ENCODE results near the gene CPNE6. TPM values are rescaled to one million over a fixed set of nuclear protein-coding genes. Genes with fewer than 3 reads are reported as not detected.
A peak's percentile ranks its signal among the peaks of the same experiment; 100 is the strongest.
"Not testable (repeated sequence)": the region's sequence is repeated elsewhere in the genome, so short reads cannot be mapped to it uniquely, and the experiment has no call there.

The CPNE6 gene
- polyA plus RNA-seq, 1 of the 3 experiments (the other 2 are of a cell fraction), result not detected

GRCh38 chr14:24042746-24043145, 28.6 kb upstream of the CPNE6 start (continued):
- no peak for TF ChIP-seq IRF3 (IDR thresholded peaks at IDR 0.05; ENCODE audit: low read depth, low read length)

- H3K4me2 ChIP-seq; H4K20me1 ChIP-seq (ENCODE audit: insufficient read depth); H3K9ac ChIP-seq; H3K4me3 ChIP-seq (ENCODE audit: low read depth in 2 of 2, low read length in 1 of 2); H3K9me3 ChIP-seq; DNase-seq; H3K27ac ChIP-seq (ENCODE audit: low read depth in 2 of 2, low read length in 1 of 2); H3F3A ChIP-seq (replicated peaks; ENCODE audit: insufficient read depth); H3K36me3 ChIP-seq (replicated peaks in 1 of 2; ENCODE audit: control insufficient read depth in 1 of 2, insufficient read depth in 2 of 2, low read length in 1 of 2); H3K27me3 ChIP-seq (ENCODE audit: insufficient read depth); H3K79me2 ChIP-seq (ENCODE audit: insufficient read depth); POLR2A ChIA-PET; H3K9me2 ChIP-seq; H2AFZ ChIP-seq (ENCODE audit: low read depth): not testable (repeated sequence)
- peaks cover 0 to 18% of the 10 kb centered on the region in 2 experiments; a peak in 1 of 4 replicates for H3K4me1 ChIP-seq (ENCODE audit: control insufficient read depth in 1 of 2, insufficient read depth in 2 of 2, low read depth in 1 of 2, low read length in 1 of 2)
- CTCF ChIA-PET, result interaction anchor here (42.8 kb wide), 1 partner anchor 51 kb away, joined by 1159 read pairs; the partner anchor contains the start of gene PCK2
- WGBS (ENCODE audit: low lambda C conversion rate), result 71% methylated on average over 2 of the region's 2 CpGs
Measured at GRCh38 chr14:24049002-24049401, 22.4 kb upstream of the CPNE6 start.

- ChIA-PET POLR2A (interaction anchor here (2.1 to 3.1 kb wide), 3 partner anchors 29 to 64 kb away, joined by 11 to 22 read pairs (median 14); partner anchors contain the start of genes DCAF11, NRL and PCK2), CTCF (interaction anchor here (0.6 to 42.8 kb wide), 3 partner anchors 49 to 171 kb away, joined by 3 to 1159 read pairs (median 3); partner anchors contain the start of genes IRF9 and PCK2)
- DNase-seq; H3K4me3 ChIP-seq (ENCODE audit: low read depth in 2 of 2, low read length in 1 of 2); H2AFZ ChIP-seq (ENCODE audit: low read depth); H3K9me2 ChIP-seq; H3K79me2 ChIP-seq (ENCODE audit: insufficient read depth); H3K27ac ChIP-seq (ENCODE audit: low read depth in 2 of 2, low read length in 1 of 2); H3K36me3 ChIP-seq (replicated peaks in 1 of 2; ENCODE audit: control insufficient read depth in 1 of 2, insufficient read depth in 2 of 2, low read length in 1 of 2); H3K27me3 ChIP-seq (ENCODE audit: insufficient read depth); H3F3A ChIP-seq (replicated peaks; ENCODE audit: insufficient read depth); H3K4me2 ChIP-seq; H4K20me1 ChIP-seq (ENCODE audit: insufficient read depth); H3K9ac ChIP-seq; H3K9me3 ChIP-seq: not testable (repeated sequence)
- 79% methylated on average over 8 of the region's 8 CpGs for WGBS (ENCODE audit: low lambda C conversion rate)
- H3K4me1 ChIP-seq (ENCODE audit: control insufficient read depth in 1 of 2, insufficient read depth in 2 of 2, low read depth in 1 of 2, low read length in 1 of 2), result peaks cover 0 to 18% of the 10 kb centered on the region in 2 experiments; a peak in 1 of 4 replicates
Measured at GRCh38 chr14:24050753-24051152, 20.6 kb upstream of the CPNE6 start.

GRCh38 chr14:24051176-24051788, 20.1 kb upstream of the CPNE6 start:
- no peaks in the 10 kb centered on the region for H3K9me2 ChIP-seq
- CTCF ChIA-PET, result interaction anchor here (0.7 to 42.8 kb wide), 6 partner anchors 29 to 462 kb away, joined by 3 to 1159 read pairs (median 5); partner anchors contain the start of genes IRF9 and PCK2
- H3K4me1 ChIP-seq (ENCODE audit: control insufficient read depth in 1 of 2, insufficient read depth in 2 of 2, low read depth in 1 of 2, low read length in 1 of 2), result peaks cover 0 to 18% of the 10 kb centered on the region in 2 experiments; a peak in 1 of 4 replicates
- H3K36me3 ChIP-seq (replicated peaks in 1 of 2; ENCODE audit: control insufficient read depth in 1 of 2, insufficient read depth in 2 of 2, low read length in 1 of 2), result no peaks in the 10 kb centered on the region
- H4K20me1 ChIP-seq (ENCODE audit: insufficient read depth), result no peaks in the 10 kb centered on the region
- H3F3A ChIP-seq (replicated peaks; ENCODE audit: insufficient read depth), result no peaks in the 10 kb centered on the region
- POLR2A ChIA-PET, result interaction anchor here (0.5 to 3.1 kb wide), 11 partner anchors 22 to 549 kb away, joined by 3 to 22 read pairs (median 6); partner anchors contain the start of genes DCAF11, EMC9, NRL and PCK2
- H3K79me2 ChIP-seq (ENCODE audit: insufficient read depth), result no peaks in the 10 kb centered on the region
- H3K27me3 ChIP-seq (ENCODE audit: insufficient read depth), result no peaks in the 10 kb centered on the region; the same call in 1 of the 2 replicates
- WGBS (ENCODE audit: low lambda C conversion rate), result 54% methylated on average over 13 of the region's 20 CpGs
- H2AFZ ChIP-seq (ENCODE audit: low read depth), result peak overlapping the region; percentile 96; the same call in 1 of the 2 replicates
- peak overlapping the region in 1 of 2 experiments; percentile 81; a peak in 2 of 4 replicates for H3K27ac ChIP-seq (ENCODE audit: low read depth in 2 of 2, low read length in 1 of 2)
- peak overlapping the region; percentile 72 to 80 for H3K4me3 ChIP-seq (ENCODE audit: low read depth in 2 of 2, low read length in 1 of 2)
- no peak for DNase-seq
- no peaks in the 10 kb centered on the region for H3K9me3 ChIP-seq
- peak overlapping the region; percentile 88 for H3K4me2 ChIP-seq
- H3K9ac ChIP-seq, result peak overlapping the region; percentile 53; the same call in 1 of the 2 replicates
- TF ChIP-seq TCF12 (IDR thresholded peaks at IDR 0.05) (no peak), JUND (IDR thresholded peaks at IDR 0.05) (no peak), IRF3 (IDR thresholded peaks at IDR 0.05; ENCODE audit: low read depth, low read length) (no peak), RAD21 (IDR thresholded peaks at IDR 0.05; ENCODE audit: low read length) (no peak), FOSL2 (IDR thresholded peaks at IDR 0.05; ENCODE audit: borderline replicate concordance, low read depth) (no peak), TAF1 (IDR thresholded peaks at IDR 0.05; ENCODE audit: borderline replicate concordance, low read depth, low read length) (no peak), FOXJ3 (CRISPR knock-in tag; IDR thresholded peaks at IDR 0.05) (no peak), NRF1 (IDR thresholded peaks at IDR 0.05; ENCODE audit: low read depth, low read length) (no peak), GATA2 (CRISPR knock-in tag; IDR thresholded peaks at IDR 0.05) (no peak), MAX (IDR thresholded peaks at IDR 0.05; ENCODE audit: low read depth) (no peak), TEAD4 (IDR thresholded peaks at IDR 0.05; ENCODE audit: borderline replicate concordance, insufficient read depth) (no peak), YY1 (IDR thresholded peaks at IDR 0.05; ENCODE audit: low read depth) (no peak), FOXM1 (IDR thresholded peaks at IDR 0.05; ENCODE audit: low read depth) (no peak), ZBTB33 (IDR thresholded peaks at IDR 0.05; ENCODE audit: borderline replicate concordance, low read depth) (no peak), ELF1 (IDR thresholded peaks at IDR 0.05) (no peak)

Measured in SK-N-SH (cell line).